Hepatocyte (in vitro differentiated cells): Measurements from ENCODE around the gene ARL6IP4.

ENCODE experiments used
- EZH2 ChIP-seq: fragments of 200-600 bp; sonication (generic); IDR thresholded peaks from 2 replicates; pipeline ENCODE4 v1.6.1; 2016; ENCODE audit warnings: antibody characterized with exemption, mild to moderate bottlenecking, borderline replicate concordance
- TF ChIP-seq, protein P1 (sequence below): fragments of 200-600 bp; sonication (generic); IDR thresholded peaks from 2 replicates; pipeline ENCODE4 v1.5.1; 2016; ENCODE audit warnings: antibody characterized with exemption, mild to moderate bottlenecking; ENCODE audit not compliant: poor library complexity

DNA sequence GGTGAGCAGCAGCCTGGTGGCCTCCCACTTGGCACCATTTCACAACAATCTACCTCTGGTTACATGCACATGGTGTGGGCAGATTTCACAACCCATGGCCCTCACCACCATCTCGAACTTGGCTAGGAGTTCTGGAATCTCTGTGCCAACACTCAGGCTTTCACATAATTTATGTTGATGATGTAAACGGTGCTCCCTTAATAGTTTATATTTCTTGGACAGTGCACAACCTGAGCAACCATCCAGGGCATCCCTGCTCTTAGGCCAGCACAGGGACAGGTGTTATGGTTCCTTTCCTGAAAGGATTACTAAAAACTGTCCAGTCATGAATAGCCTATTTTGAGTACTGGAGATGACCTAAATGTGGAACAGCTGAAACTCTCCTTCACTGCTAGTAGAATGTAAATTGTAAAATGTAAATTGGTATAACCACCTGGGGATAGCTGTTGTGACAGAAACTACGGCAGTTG, 42.8 kb upstream of the ARL6IP4 start:
- TF ChIP-seq, protein P1, sequence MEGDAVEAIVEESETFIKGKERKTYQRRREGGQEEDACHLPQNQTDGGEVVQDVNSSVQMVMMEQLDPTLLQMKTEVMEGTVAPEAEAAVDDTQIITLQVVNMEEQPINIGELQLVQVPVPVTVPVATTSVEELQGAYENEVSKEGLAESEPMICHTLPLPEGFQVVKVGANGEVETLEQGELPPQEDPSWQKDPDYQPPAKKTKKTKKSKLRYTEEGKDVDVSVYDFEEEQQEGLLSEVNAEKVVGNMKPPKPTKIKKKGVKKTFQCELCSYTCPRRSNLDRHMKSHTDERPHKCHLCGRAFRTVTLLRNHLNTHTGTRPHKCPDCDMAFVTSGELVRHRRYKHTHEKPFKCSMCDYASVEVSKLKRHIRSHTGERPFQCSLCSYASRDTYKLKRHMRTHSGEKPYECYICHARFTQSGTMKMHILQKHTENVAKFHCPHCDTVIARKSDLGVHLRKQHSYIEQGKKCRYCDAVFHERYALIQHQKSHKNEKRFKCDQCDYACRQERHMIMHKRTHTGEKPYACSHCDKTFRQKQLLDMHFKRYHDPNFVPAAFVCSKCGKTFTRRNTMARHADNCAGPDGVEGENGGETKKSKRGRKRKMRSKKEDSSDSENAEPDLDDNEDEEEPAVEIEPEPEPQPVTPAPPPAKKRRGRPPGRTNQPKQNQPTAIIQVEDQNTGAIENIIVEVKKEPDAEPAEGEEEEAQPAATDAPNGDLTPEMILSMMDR, result no peak
- TF ChIP-seq EZH2, result no peak
